ENCODE results near the gene CC2D1A.

GRCh38 chr19:13966684-13967128 lies 60.7 kb downstream of the CC2D1A start:
- TF ChIP-seq POLR2A (IDR thresholded peaks at IDR 0.05), result no peak
- TF ChIP-seq CTCF (IDR thresholded peaks at IDR 0.05), result no peak

Measured in prostate gland (tissue), 2 donors.